ENCODE measurements around the gene GLI1.

- TF ChIP-seq CTCF (IDR thresholded peaks at IDR 0.05) = no peak
- TF ChIP-seq POLR2AphosphoS5 (IDR thresholded peaks at IDR 0.05) = no peak
- TF ChIP-seq POLR2A (IDR thresholded peaks at IDR 0.05) = no peak
Measured at GRCh38 chr12:57465030-57465746, 5.6 kb downstream of the GLI1 start.

Measured in prostate gland (tissue), 2 donors.